SK-N-MC (cell line): ENCODE data around the gene SEPTIN12.

ENCODE experiments used
- EZH2 ChIP-seq: fragments of 200-600 bp; sonication (generic); IDR thresholded peaks from one replicate; pipeline ENCODE4 v1.6.1; 2017; ENCODE audit warnings: antibody characterized with exemption
- FOXP2 ChIP-seq: optimal IDR thresholded peaks from 2 replicates; pipeline ENCODE3; 2011; ENCODE audit warnings: mild to moderate bottlenecking, moderate library complexity; ENCODE audit not compliant: insufficient read depth; ENCODE audit errors: extremely low read length, control extremely low read depth
- POLR2AphosphoS5 ChIP-seq: IDR thresholded peaks from 2 replicates; pipeline ENCODE4 v1.6.1; 2012; ENCODE audit warnings: mild to moderate bottlenecking, low read depth, low read length, borderline replicate concordance

- TF ChIP-seq EZH2 (no peak), POLR2AphosphoS5 (no peak), FOXP2 (no peak)
Observed at GRCh38 chr16:4728676-4729075, 59.5 kb downstream of the SEPTIN12 start.
